Omental fat pad (tissue), 4 donors: Measurements from ENCODE around the gene CDRT4. TPM values are rescaled to one million over a fixed set of nuclear protein-coding genes. Genes with fewer than 3 reads are reported as not detected.
"Not testable (repeated sequence)": the region's sequence is repeated elsewhere in the genome, so short reads cannot be mapped to it uniquely, and the experiment has no call there.

Experiments
- ATAC-seq: fragments of 150-250 bp; one replicate; pipeline ENCODE4 v1.9.1; 2016; ENCODE audit warnings: mild to moderate bottlenecking, moderate library complexity; ENCODE audit not compliant: low FRiP score
- DNase-seq: peaks from one replicate; pipeline ENCODE4 v3.0.0-alpha.2; 2019; ENCODE audit warnings: low spot score
- total RNA-seq, 4 donors: library from RNA; depleted of rRNA; stranded (reverse); fragments of >200 nt; gene quantifications; one replicate each; pipeline ENCODE4 v1.1.0, GENCODE V29; 2016
- TF ChIP-seq, protein P1 (sequence below), 3 donors: fragments of 450-650 bp; IDR thresholded peaks; one replicate each; pipeline ENCODE4 v1.5.1; 2016 to 2017; ENCODE audit warnings: antibody characterized with exemption in 3 of 3, mild to moderate bottlenecking in 3 of 3, moderate library complexity in 2 of 3

Gene CDRT4
- total RNA-seq, 4 donors from 2014 or later, result 1.3 to 7.9 (median 2.6) TPM

DNA sequence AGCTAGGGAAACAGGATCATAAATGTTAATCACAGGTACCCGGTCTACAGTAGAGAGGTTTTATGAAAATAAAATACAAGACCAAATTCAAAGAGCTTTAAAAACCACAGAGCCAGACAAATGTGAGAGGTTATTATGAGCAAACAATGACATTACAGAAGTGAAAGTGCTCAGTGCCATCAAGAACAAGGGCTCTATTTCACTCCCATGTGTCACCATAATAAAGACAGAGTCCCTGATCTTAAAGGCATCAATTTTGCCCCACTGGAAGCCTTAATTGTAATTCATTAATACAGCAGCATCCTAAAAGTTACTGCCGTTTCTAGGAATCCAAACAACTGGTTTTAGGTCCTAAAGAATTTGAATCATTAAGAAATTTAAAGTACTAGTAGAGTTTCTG, 43.7 kb upstream of the CDRT4 start:
- DNase-seq, result no peak
- TF ChIP-seq, protein P1, sequence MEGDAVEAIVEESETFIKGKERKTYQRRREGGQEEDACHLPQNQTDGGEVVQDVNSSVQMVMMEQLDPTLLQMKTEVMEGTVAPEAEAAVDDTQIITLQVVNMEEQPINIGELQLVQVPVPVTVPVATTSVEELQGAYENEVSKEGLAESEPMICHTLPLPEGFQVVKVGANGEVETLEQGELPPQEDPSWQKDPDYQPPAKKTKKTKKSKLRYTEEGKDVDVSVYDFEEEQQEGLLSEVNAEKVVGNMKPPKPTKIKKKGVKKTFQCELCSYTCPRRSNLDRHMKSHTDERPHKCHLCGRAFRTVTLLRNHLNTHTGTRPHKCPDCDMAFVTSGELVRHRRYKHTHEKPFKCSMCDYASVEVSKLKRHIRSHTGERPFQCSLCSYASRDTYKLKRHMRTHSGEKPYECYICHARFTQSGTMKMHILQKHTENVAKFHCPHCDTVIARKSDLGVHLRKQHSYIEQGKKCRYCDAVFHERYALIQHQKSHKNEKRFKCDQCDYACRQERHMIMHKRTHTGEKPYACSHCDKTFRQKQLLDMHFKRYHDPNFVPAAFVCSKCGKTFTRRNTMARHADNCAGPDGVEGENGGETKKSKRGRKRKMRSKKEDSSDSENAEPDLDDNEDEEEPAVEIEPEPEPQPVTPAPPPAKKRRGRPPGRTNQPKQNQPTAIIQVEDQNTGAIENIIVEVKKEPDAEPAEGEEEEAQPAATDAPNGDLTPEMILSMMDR (IDR thresholded peaks at IDR 0.05), result no peak
- ATAC-seq, result no peak

DNA sequence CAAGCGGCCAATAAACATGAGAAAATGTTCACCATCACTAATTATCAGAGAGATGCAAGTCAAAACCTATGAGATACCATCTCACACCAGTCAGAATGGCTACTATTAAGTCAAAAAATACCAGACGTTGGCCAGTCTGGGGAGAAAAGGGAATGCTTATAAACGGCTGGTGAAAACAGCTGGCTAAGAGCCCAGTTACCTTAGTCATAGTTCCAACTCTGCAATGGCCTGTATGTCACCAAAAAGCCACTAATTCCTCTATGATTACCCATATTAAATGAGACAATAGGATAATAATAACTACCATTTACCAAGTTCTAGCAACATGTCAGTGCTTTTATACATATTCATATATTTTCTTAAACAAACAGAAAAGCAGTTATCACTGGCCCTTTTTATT, 42.9 kb upstream of the CDRT4 start:
- TF ChIP-seq, protein P1 (IDR thresholded peaks at IDR 0.05), result no peak
- DNase-seq, result no peak
- no peak for ATAC-seq

DNA sequence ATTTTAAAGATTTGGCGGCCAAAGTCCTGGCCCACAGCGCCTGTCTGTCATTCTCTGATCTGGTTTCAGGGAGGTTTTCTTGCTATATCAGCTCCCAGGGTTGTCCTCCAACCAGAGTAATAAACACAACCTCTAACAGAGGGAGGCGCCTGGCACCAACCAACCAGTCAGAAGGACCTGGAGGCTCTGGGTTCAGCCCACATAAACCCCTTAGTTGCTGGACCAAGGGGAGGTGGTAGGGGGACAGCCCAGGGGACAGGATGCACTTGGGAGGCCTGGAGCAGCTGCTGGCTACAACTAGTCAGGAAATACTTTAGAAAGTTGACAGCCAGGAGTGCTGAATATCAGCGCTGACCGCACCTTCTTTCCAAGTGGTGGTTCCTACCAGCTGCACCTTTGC, 41.7 kb upstream of the CDRT4 start:
- DNase-seq (no peak), ATAC-seq (no peak)
- TF ChIP-seq, protein P1 (IDR thresholded peaks at IDR 0.05), result no peak

DNA sequence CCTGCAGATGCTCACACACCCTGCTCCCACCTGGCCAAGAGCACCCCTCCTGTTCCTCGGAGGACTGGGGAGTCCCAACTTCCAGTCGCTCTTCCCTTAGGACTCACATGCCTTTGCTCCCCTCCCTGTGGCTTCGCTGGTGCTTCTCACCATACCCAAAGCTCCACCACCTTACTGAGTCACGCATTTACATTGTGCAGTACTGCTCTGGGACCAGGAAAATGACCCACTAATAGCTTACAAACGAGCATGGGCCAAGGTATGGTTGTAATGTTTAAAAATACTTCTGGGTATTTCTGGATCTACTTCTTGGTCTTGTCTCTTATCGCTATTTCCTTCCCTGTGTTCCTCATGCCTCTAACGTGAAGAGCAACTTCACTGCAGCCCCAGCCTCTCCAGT, 41.0 kb upstream of the CDRT4 start:
- ATAC-seq, result no peak
- DNase-seq, result no peak
- TF ChIP-seq, protein P1 (IDR thresholded peaks at IDR 0.05), result no peak

DNA sequence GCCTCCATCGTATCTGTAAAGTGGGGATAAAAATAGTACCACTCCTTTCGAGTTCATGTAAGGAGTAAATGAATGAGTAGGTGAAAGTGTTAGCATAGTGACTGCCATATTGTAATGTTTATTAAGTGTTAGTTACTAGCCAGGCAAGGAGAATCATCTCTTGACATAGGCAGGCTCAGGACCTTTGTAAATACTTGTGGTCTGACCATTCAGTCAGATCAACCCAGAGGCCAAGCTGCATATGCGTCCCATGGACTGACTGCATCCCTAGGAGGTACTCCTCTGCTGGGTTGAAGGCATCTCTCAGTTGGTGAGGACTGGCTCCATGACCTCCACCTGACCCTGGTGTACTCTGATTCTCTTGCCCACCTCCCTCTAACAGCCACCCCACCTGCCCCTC, 40.5 kb upstream of the CDRT4 start:
- DNase-seq (no peak), ATAC-seq (no peak)
- TF ChIP-seq, protein P1 (IDR thresholded peaks at IDR 0.05), result no peak

DNA sequence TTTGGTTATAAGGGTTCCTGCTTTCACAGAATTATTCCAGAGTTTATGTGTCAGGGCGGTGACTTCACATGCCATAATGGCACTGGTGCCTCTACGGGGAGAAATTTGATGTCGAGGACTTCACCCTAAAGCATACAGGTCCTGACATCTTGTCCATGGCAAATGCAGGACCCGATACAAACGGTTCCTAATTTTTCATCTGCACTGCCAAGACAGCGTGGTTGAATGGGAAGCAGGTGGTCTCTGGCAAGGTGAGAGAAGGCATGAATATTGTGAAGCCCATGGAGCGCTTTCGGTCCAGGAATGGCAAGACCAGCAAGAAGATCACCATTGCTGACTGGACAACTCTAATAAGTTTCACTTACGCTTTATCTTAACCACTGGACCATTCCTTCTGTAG, 39.6 kb upstream of the CDRT4 start:
- DNase-seq, result no peak
- ATAC-seq, result no peak
- TF ChIP-seq, protein P1 (IDR thresholded peaks at IDR 0.05), result no peak

DNA sequence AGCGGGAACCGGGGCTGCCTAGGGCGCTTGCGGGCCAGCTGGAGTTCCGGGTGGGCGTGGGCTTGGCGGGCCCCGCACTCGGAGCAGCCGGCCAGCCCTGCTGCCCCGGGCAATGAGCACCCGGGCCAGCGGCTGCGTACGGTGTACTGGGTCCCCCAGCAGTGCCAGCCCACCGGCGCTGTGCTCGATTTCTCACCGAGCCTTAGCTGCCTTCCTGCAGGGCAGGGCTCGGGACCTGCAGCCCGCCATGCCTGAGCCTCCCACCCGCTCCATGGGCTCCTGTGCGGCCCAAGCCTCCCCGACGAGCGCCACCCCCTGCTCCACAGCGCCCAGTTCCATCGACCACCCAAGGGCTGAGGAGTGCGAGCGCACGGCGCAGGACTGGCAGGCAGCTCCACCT, 38.3 kb upstream of the CDRT4 start:
- not testable (repeated sequence) for ATAC-seq, DNase-seq

DNA sequence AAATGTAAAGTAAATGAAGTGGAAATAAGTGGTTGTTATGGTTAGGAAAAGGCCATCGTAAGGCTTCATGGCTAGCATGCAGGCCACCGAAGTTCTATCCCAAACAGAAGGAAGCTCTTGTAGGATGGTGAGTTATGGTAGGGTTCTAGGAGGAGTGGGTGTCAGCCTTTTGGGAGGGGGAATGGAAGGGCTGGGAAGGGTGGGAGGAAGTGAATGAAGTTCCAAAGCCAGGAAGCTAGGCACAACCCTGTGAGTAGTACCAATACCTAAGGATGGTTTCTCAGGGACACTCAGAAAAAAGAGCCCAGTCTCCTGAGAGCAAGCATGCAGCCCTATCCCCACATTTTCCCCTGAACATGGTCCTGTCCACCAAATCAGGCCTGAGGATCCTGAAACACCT, 36.3 kb upstream of the CDRT4 start:
- no peak for ATAC-seq
- DNase-seq, result no peak
- TF ChIP-seq, protein P1 (IDR thresholded peaks at IDR 0.05), result no peak
